GM19397 (cell line): Measurements from ENCODE around the gene KCNMA1.

Experiments used
- ATAC-seq: cut with Tn5 transposase; IDR thresholded peaks from one replicate; pipeline ENCODE4 v1.9.1; 2021; ENCODE audit warnings: mild to moderate bottlenecking, moderate library complexity; ENCODE audit not compliant: unreplicated experiment

KCNMA1 gene

DNA sequence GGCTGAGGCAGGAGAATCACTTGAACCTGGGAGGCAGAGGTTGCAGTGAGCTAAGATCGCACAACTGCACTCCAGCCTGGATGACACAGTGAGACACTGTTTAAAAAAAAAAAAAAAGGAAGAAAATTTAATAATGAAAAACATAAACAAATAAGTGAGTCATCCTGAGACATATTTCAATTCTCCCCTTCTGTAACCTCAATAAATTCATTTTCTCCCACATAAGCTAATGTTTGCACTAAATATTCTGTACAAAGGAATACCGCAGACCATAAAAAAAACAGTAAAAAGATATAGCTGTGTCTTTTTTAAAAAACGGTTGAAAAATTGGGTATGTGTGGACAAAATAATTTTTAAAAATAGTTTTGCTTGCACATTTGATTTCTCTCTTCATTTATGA lies 654.0 kb downstream of the KCNMA1 start:
- no peak for ATAC-seq

DNA sequence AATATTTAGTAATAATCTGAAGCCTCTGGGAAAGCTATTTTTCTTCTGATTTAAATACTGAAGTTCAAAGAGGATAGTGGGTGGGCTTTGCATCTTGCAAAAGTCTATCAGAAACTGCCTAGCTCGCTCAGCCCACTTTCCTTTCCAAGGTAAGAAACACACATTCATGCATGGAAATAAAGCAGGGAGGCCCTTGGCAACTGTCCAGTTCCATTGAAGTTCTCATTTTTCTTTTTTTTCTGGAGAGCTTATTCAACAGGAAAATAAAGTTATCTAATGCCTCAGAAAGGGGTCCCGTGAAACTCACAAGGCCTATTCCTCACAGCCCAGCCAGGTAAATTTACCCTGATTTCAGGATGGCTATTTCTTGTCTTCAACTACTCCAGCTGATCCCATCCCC lies 654.9 kb downstream of the KCNMA1 start:
- no peak for ATAC-seq

- ATAC-seq: no peak
These were observed 656.4 kb downstream of the KCNMA1 start for GRCh38 chr10:76981251-76981650.

GRCh38 chr10:76977901-76978300 lies 659.7 kb downstream of the KCNMA1 start:
- ATAC-seq: no peak

GRCh38 chr10:76977046-76977445 lies 660.6 kb downstream of the KCNMA1 start:
- ATAC-seq: no peak

DNA sequence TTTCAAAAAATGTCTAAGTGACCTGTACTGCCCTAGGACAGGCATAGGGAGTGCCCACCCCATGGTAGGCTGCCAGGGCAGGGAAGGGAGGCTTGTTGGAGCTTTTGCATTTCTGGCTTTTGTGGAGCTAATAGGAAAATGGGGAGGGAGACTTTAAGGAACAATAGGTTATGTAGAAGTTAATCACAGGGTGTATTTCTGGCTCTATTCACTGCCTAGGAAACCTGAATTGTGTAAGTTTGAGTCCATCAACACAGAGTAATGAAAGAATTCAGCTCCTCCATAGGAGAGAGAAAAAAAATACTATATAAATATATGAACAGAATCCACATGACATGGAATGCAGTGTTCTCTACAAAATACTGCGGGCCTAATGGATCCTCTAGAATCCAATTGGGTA lies 661.5 kb downstream of the KCNMA1 start:
- no peak for ATAC-seq

- ATAC-seq: no peak
These were observed 662.5 kb downstream of the KCNMA1 start for GRCh38 chr10:76975126-76975525.

DNA sequence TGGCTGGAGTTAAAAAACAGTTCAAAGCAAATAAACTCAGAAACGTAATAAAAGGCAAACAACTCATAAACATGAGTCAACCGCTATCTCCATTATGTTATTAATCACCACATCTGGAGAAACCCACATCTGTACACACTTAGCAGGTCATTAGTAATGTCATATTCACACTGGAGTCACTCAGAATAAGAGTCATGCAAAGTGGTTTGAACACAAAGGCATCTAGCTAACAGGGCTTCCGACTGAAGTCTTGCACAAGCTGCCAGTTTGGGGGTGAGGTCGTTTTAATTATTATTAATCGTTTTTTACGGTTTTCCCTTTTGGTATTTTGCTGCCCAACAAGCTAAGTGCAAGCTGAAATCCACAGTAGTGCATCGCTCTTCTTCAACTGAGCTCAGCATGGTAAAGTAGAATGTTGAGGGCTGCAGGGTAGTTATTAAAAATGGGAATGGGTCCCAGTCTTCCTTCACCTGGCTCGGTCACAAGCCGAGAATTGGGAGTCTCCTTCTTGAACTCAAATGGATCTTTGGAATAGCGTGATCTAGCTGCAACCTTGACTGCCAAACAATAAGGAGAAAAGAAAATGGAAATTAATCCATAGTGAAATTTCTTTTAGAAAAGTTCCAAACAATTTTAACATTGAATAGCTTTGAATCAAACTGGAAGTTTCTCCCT lies 663.5 kb downstream of the KCNMA1 start:
- no peak for ATAC-seq

DNA sequence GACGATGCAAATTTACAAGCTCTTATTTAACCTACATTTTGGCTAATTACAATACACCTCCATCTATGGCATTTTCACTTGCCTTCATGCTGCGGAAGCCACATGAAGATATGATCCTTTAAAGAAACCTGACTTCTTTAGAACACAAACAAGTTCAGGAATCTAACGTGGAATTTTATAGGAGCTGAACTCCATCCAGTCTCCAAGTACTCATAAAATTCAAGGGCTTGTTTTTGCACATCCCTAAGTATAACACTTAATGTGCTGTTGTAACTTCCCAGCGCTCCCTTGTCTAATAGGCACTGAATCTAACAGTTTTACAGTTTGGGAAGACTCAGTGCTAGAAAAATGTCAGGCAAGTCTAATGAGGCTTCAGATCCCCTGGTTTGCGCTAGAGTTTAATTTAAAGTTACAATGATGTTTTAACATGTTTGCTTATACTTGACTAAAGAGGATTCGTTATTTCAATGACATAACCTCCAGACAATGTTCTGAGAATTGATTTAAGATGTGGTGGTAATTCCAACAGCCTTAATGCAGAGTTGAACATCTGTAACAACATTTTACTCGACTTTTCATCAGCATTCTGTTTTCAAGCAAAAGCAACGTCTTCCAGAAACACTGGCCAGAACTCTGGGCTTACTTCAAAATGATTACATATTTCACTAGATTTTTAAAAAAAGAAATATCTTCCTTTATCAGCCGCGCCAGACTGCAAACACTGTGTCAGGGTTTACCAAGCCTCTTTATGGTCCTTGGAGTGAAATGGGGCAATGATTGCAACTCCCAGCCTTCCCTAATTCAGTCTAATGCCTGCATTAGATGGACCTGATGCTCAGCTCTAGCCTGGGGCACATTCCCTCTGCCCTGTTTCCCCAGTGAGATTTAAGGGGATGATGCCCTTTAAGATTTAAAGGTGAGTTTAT lies 664.3 kb downstream of the KCNMA1 start:
- no peak for ATAC-seq

DNA sequence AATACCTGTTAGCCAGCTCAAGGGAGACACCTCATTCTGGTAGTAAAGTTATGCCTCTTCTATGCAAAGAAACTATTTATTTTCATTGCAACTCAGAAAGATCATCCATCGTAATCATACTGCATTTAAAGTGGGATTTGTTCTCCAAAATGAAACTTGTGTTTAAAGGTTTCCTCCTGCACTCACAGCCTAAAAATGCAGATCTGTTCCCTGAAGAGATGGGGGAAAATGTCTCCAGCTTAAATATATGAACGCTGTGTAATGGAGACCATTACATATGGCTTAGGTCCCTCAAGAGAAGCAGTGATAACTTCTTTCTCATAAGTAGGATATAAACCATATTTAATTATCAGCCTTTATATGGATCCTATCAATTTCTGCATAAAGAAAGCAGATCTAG lies 665.1 kb downstream of the KCNMA1 start:
- ATAC-seq: no peak

DNA sequence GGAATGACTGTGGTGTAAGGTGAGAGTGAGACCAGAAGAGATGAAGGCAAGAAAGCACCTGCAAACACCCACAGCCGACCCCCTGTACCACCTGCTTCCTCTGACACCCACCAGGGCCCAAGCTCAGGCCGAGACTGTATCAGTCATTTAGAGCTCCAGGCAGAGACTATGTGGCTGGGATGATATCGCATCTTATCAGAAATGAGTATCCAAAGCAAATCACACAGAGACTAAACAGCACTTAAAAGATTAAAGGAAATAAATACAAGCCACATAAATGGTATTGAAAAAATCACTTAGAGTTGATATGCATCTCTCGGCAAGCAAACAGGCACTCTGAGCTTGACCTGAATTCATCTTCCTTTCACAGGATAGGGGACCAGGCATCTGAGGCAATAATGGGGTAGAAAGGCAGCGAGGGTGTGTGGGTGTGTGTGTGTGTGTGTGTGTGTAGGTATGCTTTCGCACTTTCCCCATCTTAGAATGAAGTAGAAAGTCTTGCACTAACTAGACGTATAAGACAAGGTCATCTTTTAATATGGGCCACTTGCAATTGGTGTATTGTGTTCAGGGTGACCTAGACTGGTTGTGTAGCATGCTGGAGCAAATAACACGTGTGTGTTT lies 665.9 kb downstream of the KCNMA1 start:
- ATAC-seq: no peak

GRCh38 chr10:76970711-76971519 lies 666.7 kb downstream of the KCNMA1 start:
- ATAC-seq: no peak

DNA sequence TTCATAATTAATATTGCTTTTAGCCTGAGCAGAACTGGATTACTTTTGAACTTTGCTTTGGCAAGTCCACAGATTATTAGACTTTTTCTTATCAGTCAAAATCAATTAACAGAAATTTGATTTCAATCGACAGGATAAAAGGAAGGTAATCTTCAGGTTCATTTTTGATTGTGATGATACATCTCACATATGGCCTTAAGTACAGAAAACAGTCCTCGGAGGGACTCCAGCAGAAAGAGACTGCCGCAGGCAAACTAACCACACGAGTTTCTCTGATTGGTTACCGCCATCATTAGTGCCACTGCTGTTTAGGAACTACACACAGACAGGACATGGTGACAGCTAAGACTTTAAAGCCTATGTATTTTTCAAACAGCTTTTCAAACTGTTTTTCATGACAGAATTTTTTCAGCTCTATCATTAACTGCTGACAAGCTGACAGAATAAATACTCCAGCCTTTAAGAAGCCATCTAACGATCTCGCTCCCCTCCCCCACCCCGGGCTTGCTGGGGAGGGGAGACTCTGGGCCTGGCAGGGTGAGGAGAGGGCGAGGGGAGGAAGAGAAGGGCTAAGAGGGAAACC lies 668.2 kb downstream of the KCNMA1 start:
- no peak for ATAC-seq

- ATAC-seq: no peak
These were observed 669.1 kb downstream of the KCNMA1 start for GRCh38 chr10:76968483-76968882.

DNA sequence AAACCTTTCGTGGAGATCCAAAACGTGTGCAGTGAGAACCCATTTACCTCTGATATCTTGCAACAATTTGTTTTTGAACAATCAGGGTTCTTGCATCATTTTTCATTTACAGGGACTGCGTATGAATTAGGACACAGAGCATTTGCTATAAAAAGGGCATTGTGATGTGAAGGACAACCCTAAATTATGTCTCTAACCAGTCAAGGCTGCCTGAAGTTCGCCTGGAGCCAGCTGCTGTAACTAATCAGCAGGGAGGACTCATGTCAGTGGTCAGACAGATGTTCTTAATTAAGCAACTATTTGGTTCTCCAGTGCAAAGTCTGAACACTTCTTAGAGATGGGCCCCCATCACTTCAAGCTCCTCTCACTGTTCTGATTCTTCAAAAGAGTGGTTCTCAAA lies 674.8 kb downstream of the KCNMA1 start:
- no peak for ATAC-seq

DNA sequence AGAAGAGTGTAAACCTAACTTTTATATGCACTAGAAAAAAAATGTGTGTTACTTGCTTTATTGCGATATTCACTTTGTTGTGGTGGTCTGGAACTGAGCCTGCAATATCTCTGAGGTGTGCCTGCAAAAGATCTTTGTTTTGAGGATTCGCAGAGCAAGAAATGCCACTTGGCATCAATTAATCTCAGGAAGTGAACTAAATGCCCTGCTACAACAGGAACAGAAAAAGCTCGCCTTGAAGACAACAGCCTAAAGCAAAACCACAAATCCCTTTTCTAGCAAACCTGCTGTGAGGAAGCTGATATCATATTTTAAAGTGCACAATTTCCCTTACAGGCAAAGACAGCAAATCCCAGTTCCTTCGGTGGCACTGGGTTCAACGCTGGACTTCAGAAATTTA lies 675.8 kb downstream of the KCNMA1 start:
- no peak for ATAC-seq

DNA sequence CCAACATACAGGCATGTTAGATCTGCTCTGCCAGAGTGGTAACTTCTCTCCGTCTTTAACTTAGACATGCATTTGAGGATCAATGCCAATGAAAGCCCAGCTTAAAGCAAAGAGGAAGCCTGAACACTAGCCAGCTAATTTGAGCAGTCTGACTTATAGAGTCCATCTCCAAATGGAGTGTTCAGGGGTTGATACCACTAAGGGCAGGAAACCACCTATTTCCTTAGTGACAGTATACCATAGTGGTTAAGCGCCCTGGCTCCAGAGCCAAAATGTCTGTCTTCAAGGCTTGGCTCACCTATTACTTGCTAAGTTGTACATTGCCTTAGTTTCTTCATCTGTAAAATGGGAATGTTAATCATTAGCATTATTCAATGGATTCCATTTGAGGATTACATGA lies 678.5 kb downstream of the KCNMA1 start:
- ATAC-seq: no peak

DNA sequence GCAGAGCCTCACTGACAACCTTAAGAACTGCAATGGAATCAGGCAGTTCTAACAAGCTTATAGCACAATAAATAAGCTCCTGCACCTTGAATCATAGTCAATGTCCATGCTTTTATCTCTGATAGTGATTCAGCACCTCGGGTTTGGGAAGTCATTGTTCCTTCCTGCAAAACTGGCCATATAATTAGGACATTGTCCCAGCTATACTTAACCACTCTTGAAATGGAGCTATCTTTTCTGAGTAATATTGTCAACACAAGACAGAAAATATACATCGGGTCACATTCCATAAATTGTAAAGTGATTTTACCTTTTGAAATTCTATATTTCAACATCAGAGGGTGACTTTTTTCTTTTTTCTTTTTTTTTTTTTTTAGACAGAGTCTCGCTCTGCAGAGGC lies 682.8 kb downstream of the KCNMA1 start:
- no peak for ATAC-seq

- ATAC-seq: no peak
These were observed 687.3 kb downstream of the KCNMA1 start for GRCh38 chr10:76950354-76950753.

DNA sequence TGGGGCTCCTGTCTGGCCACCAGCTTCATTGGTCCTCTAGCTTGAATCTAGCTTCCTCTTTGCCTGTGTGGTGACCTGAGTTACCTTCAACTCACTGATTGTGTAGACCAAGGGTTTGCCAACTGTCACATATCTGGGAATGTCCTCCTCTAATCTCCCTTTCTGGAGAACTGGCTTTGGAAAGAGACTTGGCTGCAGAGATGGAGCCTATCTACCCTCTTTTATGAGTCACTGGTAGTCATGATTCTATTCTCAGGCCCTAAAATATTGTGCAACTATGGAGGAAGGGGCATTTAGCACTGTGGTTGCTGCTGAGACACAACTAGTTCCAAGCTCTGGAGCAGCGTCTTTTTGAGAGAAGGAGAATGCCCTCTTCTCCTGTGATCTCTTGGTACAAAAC lies 691.3 kb downstream of the KCNMA1 start:
- no peak for ATAC-seq

GRCh38 chr10:76945166-76945565 lies 692.4 kb downstream of the KCNMA1 start:
- ATAC-seq: no peak
